DOHH2 (cell line): ENCODE measurements around the gene PAGE2B.

Source experiments
- H3F3A ChIP-seq: fragments of 200-600 bp; sonication (generic), shearing (Covaris generic); 2 replicates; pipeline ENCODE4 v1.6.0; 2016; ENCODE audit warnings: antibody characterized with exemption, mild to moderate bottlenecking; ENCODE audit not compliant: control insufficient read depth, insufficient read depth
- H3K27ac ChIP-seq: fragments of 200-600 bp; sonication (generic); 2 replicates; pipeline ENCODE4 v1.5.1; 2014; ENCODE audit warnings: low read depth, mild to moderate bottlenecking, low read length, moderate library complexity
- H3K27me3 ChIP-seq: fragments of 200-600 bp; sonication (generic); 2 replicates; pipeline ENCODE4 v1.6.1; 2014; ENCODE audit warnings: mild to moderate bottlenecking, low read length, mixed read lengths; ENCODE audit not compliant: control insufficient read depth
- H3K36me3 ChIP-seq: fragments of 200-600 bp; sonication (generic); 2 replicates; pipeline ENCODE4 v1.6.1; 2014; ENCODE audit warnings: mild to moderate bottlenecking, low read length, moderate library complexity, mixed read lengths; ENCODE audit not compliant: control insufficient read depth
- H3K4me1 ChIP-seq: fragments of 200-600 bp; sonication (generic); 2 replicates; pipeline ENCODE4 v1.6.1; 2014; ENCODE audit warnings: mild to moderate bottlenecking, low read length, mixed read lengths; ENCODE audit not compliant: control insufficient read depth
- H3K4me2 ChIP-seq: fragments of 200-600 bp; sonication (generic); 2 replicates; pipeline ENCODE4 v1.6.0; 2014; ENCODE audit warnings: mild to moderate bottlenecking, low read length, moderate library complexity
- H3K4me3 ChIP-seq: fragments of 200-600 bp; sonication (generic); 2 replicates; pipeline ENCODE4 v1.5.1; 2014; ENCODE audit warnings: mild to moderate bottlenecking, low read length, mixed read lengths
- H3K79me2 ChIP-seq: fragments of 200-600 bp; sonication (generic); 2 replicates; pipeline ENCODE4 v1.6.1; 2014; ENCODE audit warnings: mild to moderate bottlenecking, low read length, mixed read lengths; ENCODE audit not compliant: control insufficient read depth
- H3K9me2 ChIP-seq: fragments of 200-600 bp; sonication (generic); replicated peaks from 2 replicates; pipeline ENCODE4 v1.6.1; 2014; ENCODE audit warnings: mild to moderate bottlenecking, low read length, mixed read lengths; ENCODE audit not compliant: control insufficient read depth
- H3K9me3 ChIP-seq: fragments of 200-600 bp; sonication (generic); 2 replicates; pipeline ENCODE4 v1.6.1; 2014; ENCODE audit warnings: antibody characterized with exemption, low read length, mixed read lengths; ENCODE audit not compliant: control insufficient read depth, insufficient read depth
- H4K20me1 ChIP-seq: fragments of 200-600 bp; sonication (generic); 2 replicates; pipeline ENCODE4 v1.6.0; 2014; ENCODE audit warnings: low read depth, mild to moderate bottlenecking, antibody characterized with exemption, low read length, moderate library complexity; ENCODE audit not compliant: control insufficient read depth, insufficient read depth
- EZH2phosphoT487 ChIP-seq: fragments of 200-600 bp; sonication (generic); IDR thresholded peaks from 2 replicates; pipeline ENCODE4 v1.6.1; 2017; ENCODE audit warnings: borderline replicate concordance, mild to moderate bottlenecking, antibody characterized with exemption, low read length, moderate library complexity, mixed read lengths
- TF ChIP-seq, protein P1 (sequence below): fragments of 200-600 bp; sonication (generic); IDR thresholded peaks from one replicate; pipeline ENCODE4 v1.5.1; 2014; ENCODE audit warnings: antibody characterized with exemption, mild to moderate bottlenecking, low read depth, low read length; ENCODE audit not compliant: poor library complexity, severe bottlenecking

The PAGE2B gene

DNA sequence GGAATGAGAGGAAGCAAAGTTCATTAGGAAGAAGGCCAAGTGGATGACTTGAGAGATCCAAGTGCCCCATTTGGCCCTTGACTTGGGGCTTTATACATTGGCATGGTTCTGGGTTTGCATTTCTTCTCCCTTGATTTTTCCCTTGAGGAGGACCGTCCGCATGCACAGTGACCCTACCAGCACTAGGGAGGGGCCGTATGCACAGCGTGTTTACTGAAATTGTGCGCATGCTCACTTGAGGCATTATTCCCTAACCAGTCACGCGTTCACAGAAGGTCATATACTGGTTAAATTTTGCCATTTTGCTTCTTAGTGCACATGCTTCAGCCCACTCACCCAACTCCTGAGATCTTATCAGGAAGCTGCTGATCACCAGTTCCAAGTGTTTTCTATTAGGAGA, 49.1 kb downstream of the PAGE2B start:
- no peaks in the 10 kb centered on the region for H3K4me1 ChIP-seq
- TF ChIP-seq, protein P1, sequence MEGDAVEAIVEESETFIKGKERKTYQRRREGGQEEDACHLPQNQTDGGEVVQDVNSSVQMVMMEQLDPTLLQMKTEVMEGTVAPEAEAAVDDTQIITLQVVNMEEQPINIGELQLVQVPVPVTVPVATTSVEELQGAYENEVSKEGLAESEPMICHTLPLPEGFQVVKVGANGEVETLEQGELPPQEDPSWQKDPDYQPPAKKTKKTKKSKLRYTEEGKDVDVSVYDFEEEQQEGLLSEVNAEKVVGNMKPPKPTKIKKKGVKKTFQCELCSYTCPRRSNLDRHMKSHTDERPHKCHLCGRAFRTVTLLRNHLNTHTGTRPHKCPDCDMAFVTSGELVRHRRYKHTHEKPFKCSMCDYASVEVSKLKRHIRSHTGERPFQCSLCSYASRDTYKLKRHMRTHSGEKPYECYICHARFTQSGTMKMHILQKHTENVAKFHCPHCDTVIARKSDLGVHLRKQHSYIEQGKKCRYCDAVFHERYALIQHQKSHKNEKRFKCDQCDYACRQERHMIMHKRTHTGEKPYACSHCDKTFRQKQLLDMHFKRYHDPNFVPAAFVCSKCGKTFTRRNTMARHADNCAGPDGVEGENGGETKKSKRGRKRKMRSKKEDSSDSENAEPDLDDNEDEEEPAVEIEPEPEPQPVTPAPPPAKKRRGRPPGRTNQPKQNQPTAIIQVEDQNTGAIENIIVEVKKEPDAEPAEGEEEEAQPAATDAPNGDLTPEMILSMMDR: no peak
- TF ChIP-seq EZH2phosphoT487: no peak
- no peaks in the 10 kb centered on the region for H3K9me3 ChIP-seq
- H3K79me2 ChIP-seq: no peaks in the 10 kb centered on the region
- H3K9me2 ChIP-seq: no peaks in the 10 kb centered on the region
- H3K4me3 ChIP-seq: no peak overlapping the region
- H4K20me1 ChIP-seq: no peaks in the 10 kb centered on the region
- no peak overlapping the region for H3K27ac ChIP-seq
- no peaks in the 10 kb centered on the region for H3F3A ChIP-seq
- no peak overlapping the region for H3K4me2 ChIP-seq
- no peaks in the 10 kb centered on the region for H3K27me3 ChIP-seq
- no peaks in the 10 kb centered on the region for H3K36me3 ChIP-seq

DNA sequence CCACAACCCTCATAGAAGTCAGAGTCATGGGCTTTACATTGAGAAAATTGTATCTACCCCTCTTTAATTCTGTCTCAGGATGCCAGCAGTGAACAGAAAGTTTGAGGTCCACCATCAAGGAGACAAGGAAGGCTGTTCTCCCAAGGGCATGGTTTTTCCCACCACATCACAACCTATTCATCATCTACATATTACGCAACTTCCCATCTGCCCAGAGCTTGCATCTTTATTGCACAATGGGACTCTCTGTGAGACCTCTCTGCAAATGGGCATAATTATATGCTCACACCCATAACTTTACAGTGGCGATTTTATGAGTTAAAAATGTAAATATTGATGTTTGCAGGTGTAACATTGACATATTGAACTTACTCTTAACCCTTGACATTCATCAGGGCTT, 52.9 kb downstream of the PAGE2B start:
- Histone ChIP-seq H3K79me2 (no peaks in the 10 kb centered on the region), H3K27me3 (no peaks in the 10 kb centered on the region), H3K36me3 (no peaks in the 10 kb centered on the region), H3K4me2 (no peak overlapping the region), H4K20me1 (no peaks in the 10 kb centered on the region), H3K9me2 (no peaks in the 10 kb centered on the region), H3K27ac (no peak overlapping the region), H3K4me3 (no peak overlapping the region), H3F3A (no peaks in the 10 kb centered on the region), H3K4me1 (no peaks in the 10 kb centered on the region), H3K9me3 (no peaks in the 10 kb centered on the region)
- TF ChIP-seq, protein P1: no peak
- no peak for TF ChIP-seq EZH2phosphoT487
